A172 (cell line): ENCODE results near the gene MAGI1. TPM values are rescaled to one million over a fixed set of nuclear protein-coding genes. Genes with fewer than 3 reads are reported as not detected.

Experiments used
- DNase-seq: peaks from one replicate; pipeline ENCODE4 v3.0.0-alpha.2; 2015; ENCODE audit warnings: low spot score
- total RNA-seq: library from RNA; depleted of rRNA; stranded (reverse); fragments of >200 nt; shearing (Covaris generic); gene quantifications from 2 replicates; pipeline ENCODE4 v1.2.3, GENCODE V29; 2014; rRNA removed

Gene MAGI1
- total RNA-seq, 1 experiment from 2014 or later = 4.7 TPM

DNA sequence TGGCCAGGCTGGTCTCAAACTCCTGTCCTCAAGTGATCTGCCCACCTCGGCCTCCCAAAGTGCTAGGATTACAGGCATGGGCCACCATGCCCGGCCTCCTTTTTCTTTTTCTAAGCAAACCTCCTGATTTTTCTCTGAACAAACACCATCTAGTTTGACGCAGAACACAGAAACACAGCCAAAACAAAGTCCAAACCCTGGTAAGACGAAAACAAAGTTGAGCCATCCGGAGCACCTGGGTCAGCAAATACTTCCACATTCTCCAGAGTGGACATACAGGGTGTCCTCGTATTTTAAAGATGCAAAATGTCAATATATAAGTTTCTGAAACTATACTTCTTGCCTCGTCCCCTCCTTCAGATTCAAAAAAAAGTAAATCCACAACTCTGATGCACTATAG lies 715.8 kb downstream of the MAGI1 start:
- DNase-seq = no peak

DNA sequence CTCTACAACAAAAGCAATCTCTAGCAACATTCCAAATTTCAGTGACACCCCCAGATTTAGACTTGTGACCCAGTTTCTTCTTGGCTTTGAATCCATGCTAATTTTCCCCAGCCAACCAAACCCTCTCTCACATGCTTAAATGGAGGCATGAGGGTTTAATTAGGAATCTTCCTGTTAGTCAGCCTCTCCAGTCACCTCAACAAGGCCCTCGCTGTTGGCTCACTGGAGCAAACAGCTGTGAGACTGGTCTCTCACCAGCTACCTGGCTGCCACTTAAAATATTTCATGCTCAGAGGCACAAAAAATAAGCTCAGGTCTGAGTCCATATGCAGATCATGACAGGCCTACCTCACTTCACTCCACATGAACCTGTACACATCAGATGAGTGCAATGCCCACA lies 720.5 kb downstream of the MAGI1 start:
- no peak for DNase-seq

DNA sequence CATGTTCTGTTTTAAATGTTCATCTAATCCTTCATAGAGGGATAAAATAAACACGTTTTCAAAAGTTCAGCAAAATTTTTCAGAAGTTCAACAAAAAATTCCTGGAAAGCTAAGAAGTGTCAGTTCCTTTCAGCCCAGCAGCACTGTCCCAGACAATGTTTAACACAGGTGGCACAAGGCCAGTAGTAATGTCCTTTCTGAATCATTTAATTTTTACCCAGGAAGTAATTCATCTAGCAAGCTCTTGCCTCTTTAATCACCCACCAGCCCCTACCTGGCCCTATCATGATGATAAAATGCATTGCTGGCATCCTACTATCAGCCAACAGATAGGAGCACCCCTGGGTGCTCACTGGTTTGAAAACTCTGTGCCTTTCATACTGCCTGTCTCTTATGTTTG lies 723.8 kb downstream of the MAGI1 start:
- DNase-seq = no peak

DNA sequence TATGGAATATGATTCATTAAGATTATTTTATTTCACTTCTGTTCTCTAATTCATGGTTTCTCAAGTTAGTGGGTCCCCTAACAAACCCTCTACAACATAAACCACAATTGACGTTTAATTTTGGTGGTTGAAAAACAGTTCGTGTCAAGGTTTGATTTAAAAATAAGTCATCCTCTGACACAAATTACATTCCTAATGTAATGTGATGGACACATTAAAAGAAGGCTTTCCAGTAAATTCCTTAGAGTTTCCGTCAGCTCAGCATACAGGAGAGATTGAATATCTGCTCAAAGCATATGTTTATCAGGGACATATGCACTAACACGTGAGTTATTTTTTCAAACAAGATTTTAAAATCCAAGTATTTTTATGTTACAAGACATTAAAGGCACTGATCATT lies 724.4 kb downstream of the MAGI1 start:
- DNase-seq = no peak

DNA sequence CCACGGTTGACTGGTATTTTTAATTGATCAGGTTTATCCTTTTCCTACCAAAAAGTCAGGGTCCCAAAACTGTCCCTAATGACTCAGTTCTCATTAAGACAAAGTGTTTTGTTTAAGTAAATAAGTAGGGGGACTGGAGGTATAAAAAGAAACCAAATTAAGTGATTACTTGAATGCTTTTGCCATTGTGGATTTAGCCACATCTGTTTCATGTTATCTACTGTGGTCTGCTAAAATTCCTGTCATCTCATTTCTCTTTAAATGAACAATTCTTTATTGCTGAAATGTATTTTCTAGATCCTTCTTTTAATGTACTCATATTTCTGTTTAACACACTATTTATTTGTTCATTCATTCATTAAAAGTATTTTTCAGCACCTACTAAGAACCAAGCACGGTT lies 725.1 kb downstream of the MAGI1 start:
- no peak for DNase-seq

DNA sequence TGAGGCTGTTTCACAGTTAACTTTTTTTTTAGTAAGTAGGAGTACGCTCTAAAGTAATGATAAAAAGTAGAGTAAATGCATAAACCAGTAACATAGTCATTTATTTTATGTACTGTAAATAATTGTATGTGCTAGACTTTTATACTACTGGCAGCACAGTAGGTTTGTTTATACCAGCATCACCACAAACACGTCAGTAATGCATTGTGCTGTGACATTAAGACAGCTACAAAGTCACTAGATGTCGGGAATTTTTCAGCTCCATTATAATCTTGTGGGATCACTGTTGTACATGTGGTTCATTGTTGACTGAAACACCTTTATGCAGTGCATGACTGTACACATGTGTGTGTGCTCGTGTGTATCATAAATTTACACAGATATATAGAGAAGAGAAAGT lies 732.9 kb downstream of the MAGI1 start:
- no peak for DNase-seq

Other genes with a start within 250 kb of the MAGI1 start
- gene SLC25A26, start 182.1 kb upstream of the MAGI1 start, total RNA-seq = 21.5 and 22.1 TPM in 2 replicates